K562 (cell line): ENCODE measurements around the gene GNGT2. TPM values are rescaled to one million over a fixed set of nuclear protein-coding genes. Genes with fewer than 3 reads are reported as not detected.
A peak's percentile ranks its signal among the peaks of the same experiment; 100 is the strongest.

ENCODE experiments used
- ATF7 ChIP-seq: fragments of 450-650 bp; IDR thresholded peaks from 2 replicates; pipeline ENCODE4 v1.7.1; 2014; ENCODE audit warnings: mild to moderate bottlenecking, moderate library complexity
- CCAR2 ChIP-seq: fragments of 200-400 bp; formaldehyde crosslinking; IDR thresholded peaks from 2 replicates; pipeline ENCODE4 v1.6.1; 2017; ENCODE audit warnings: mild to moderate bottlenecking, low read depth, low read length
- ETV1 ChIP-seq: fragments of 450-650 bp; conservative IDR thresholded peaks from 2 replicates; pipeline ENCODE4 v1.6.1; 2016; ENCODE audit warnings: missing genetic modification characterization, control low read depth, low read depth, missing compliant biosample characterization
- FOSL1 ChIP-seq: fragments of 200-800 bp; sonication (Bioruptor generic); conservative IDR thresholded peaks from 2 replicates; pipeline ENCODE4 v1.6.1; 2016; ENCODE audit warnings: missing genetic modification characterization, missing compliant biosample characterization
- HDAC8 ChIP-seq: fragments of 450-650 bp; IDR thresholded peaks from 2 replicates; pipeline ENCODE4 v1.6.1; 2016; ENCODE audit warnings: mild to moderate bottlenecking, missing genetic modification characterization, moderate library complexity, missing compliant biosample characterization
- HLTF ChIP-seq: fragments of 450-650 bp; IDR thresholded peaks from 2 replicates; pipeline ENCODE4 v1.6.1; 2016
- ILF3 ChIP-seq: fragments of 450-650 bp; IDR thresholded peaks from 2 replicates; pipeline ENCODE4 v1.6.1; 2018; ENCODE audit warnings: antibody characterized with exemption, mild to moderate bottlenecking, moderate library complexity, borderline replicate concordance
- LEF1 ChIP-seq: fragments of 450-650 bp; IDR thresholded peaks from 2 replicates; pipeline ENCODE4 v1.6.1; 2016; ENCODE audit warnings: mild to moderate bottlenecking
- MAZ ChIP-seq, 2 experiments: fragments of 450-650 bp in 1 of 2; sonication (generic) in 1 of 2; formaldehyde crosslinking; IDR thresholded peaks in 1 of 2; conservative IDR thresholded peaks in 1 of 2; 2 replicates each; pipeline versions ENCODE4 v1.4.0 to v1.5.0; 2020; ENCODE audit warnings: mild to moderate bottlenecking in 1 of 2, missing genetic modification reagents in 1 of 2
- MEF2A ChIP-seq: IDR thresholded peaks from 2 replicates; pipeline ENCODE4 v1.6.1; 2011; ENCODE audit warnings: low read depth, mild to moderate bottlenecking, low read length, moderate library complexity; ENCODE audit not compliant: control insufficient read depth
- NELFE ChIP-seq: IDR thresholded peaks from 2 replicates; pipeline ENCODE4 v1.6.1; 2011; ENCODE audit warnings: mild to moderate bottlenecking; ENCODE audit not compliant: insufficient read depth, insufficient read length
- ZEB2 ChIP-seq: fragments of 450-650 bp; IDR thresholded peaks from 2 replicates; pipeline ENCODE4 v1.6.1; 2016
- ZNF133 ChIP-seq: fragments of 250-450 bp; sonication (Bioruptor Pico); IDR thresholded peaks from 2 replicates; pipeline ENCODE4 v1.4.0; 2020; ENCODE audit warnings: mild to moderate bottlenecking
- ZNF165 ChIP-seq: fragments of 250-450 bp; sonication (Bioruptor Pico); IDR thresholded peaks from 2 replicates; pipeline ENCODE4 v1.4.0; 2020; ENCODE audit warnings: borderline replicate concordance
- ZNF75A ChIP-seq: fragments of 450-650 bp; formaldehyde crosslinking; IDR thresholded peaks from 2 replicates; pipeline ENCODE4 v1.4.0; 2020; ENCODE audit warnings: mild to moderate bottlenecking
- ZNF77 ChIP-seq: fragments of 250-450 bp; sonication (Bioruptor Pico); IDR thresholded peaks from 2 replicates; pipeline ENCODE4 v1.5.0; 2020
- polyA plus RNA-seq, 8 experiments: library from polyadenylated mRNA; depleted of rRNA in 4 of 8; stranded (reverse) in 5 of 8; unstranded in 3 of 8; fragments of >200 nt; fragmentation: Nextera tagmentation in 2 of 8; fragmentation: Illumina TruSeq in 1 of 8; extraction: Ambion mirVana in 2 of 8; extraction: Trizol in 1 of 8; gene quantifications; 2 replicates each; pipeline versions ENCODE4 v1.2.1 to v1.2.3, GENCODE V29; 2011 to 2014; ENCODE audit warnings: inconsistent platforms in 1 of 8, missing spikeins in 1 of 8
- total RNA-seq, 7 experiments: library from RNA; depleted of rRNA in 6 of 7; stranded (reverse); fragments of >200 nt in 6 of 7; fragmentation: Illumina TruSeq in 2 of 7; extraction: Trizol in 2 of 7; gene quantifications; 2 replicates each; pipeline versions ENCODE4 v1.2.1 to v1.2.3, GENCODE V29; 2011 to 2021; ENCODE audit warnings: low replicate concordance in 1 of 7
- TF ChIP-seq, protein P1 (sequence below): fragments of 250-450 bp; sonication (Bioruptor Pico); IDR thresholded peaks from 2 replicates; pipeline ENCODE4 v1.5.1; 2021; ENCODE audit warnings: mild to moderate bottlenecking
- TF ChIP-seq, protein P2 (sequence below): fragments of 450-650 bp; IDR thresholded peaks from 2 replicates; pipeline ENCODE4 v1.6.1; 2018; ENCODE audit warnings: mild to moderate bottlenecking, low read depth; ENCODE audit not compliant: partially characterized antibody
- TF ChIP-seq, protein P3 (sequence below): fragments of 250-450 bp; sonication (Bioruptor Pico); IDR thresholded peaks from 2 replicates; pipeline ENCODE4 v1.5.0; 2021; ENCODE audit warnings: mild to moderate bottlenecking, moderate library complexity
- TF ChIP-seq, protein P4 (sequence below): sonication (generic); formaldehyde crosslinking; IDR thresholded peaks from 2 replicates; pipeline ENCODE4 v1.8.1; 2023; ENCODE audit warnings: mild to moderate bottlenecking, missing genetic modification reagents

GNGT2 gene
- total and polyA plus RNA-seq, 9 of the 15 experiments (the other 6 are each of a cell fraction or from before 2014, with no cell fraction given), result not detected

DNA sequence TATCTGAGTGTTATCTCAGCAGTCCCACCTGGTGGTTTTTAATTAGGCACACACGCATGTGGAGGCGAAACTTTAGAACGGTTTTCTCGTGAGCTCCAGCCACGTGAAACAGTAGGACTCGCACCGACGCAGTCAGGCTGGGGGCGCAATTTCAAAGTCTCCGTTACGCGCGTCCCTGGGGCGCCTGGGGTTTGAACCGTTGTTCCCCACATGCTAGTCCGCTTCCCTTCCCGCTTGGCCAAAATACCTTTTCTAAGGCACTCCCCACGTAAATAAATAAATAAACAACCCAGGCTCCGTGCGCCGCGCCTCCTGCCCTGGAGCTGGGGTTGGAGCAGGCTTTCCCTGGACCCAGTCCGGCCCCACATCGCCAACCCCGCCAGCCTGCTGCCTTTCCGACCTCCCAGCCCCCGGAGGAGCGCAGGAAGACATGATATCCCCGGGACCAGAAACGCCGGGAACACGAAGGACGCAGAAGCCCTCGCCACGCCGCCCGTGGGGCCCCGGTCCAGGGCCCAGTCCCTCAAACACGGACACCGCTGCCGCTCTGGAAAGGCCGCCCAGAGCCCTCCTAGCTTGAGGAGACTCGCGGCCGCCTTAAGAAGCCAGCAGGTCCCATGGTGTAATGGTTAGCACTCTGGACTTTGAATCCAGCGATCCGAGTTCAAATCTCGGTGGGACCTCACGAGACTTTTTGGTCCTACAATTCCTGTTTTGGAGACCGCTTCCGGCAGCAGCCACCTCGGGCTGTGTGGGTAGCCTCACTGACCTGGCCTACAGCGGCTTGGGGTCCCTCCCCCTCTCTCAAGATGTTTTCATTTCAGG is 18.2 kb downstream of the GNGT2 start (continued):
- no peak for TF ChIP-seq ZNF75A (CRISPR knock-in tag)
- no peak for TF ChIP-seq ZNF165
- TF ChIP-seq, protein P1, sequence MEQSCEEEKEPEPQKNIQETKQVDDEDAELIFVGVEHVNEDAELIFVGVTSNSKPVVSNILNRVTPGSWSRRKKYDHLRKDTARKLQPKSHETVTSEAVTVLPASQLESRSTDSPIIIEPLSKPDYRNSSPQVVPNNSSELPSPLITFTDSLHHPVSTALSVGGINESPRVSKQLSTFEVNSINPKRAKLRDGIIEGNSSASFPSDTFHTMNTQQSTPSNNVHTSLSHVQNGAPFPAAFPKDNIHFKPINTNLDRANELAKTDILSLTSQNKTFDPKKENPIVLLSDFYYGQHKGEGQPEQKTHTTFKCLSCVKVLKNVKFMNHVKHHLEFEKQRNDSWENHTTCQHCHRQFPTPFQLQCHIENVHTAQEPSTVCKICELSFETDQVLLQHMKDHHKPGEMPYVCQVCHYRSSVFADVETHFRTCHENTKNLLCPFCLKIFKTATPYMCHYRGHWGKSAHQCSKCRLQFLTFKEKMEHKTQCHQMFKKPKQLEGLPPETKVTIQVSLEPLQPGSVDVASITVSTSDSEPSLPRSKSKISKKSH (CRISPR knock-in tag), result no peak
- 0 out of 2 replicates have a peak, but pooled peaks have one; percentile 44 for TF ChIP-seq LEF1
- no peak for TF ChIP-seq ZNF133 (CRISPR knock-in tag)
- TF ChIP-seq, protein P2, sequence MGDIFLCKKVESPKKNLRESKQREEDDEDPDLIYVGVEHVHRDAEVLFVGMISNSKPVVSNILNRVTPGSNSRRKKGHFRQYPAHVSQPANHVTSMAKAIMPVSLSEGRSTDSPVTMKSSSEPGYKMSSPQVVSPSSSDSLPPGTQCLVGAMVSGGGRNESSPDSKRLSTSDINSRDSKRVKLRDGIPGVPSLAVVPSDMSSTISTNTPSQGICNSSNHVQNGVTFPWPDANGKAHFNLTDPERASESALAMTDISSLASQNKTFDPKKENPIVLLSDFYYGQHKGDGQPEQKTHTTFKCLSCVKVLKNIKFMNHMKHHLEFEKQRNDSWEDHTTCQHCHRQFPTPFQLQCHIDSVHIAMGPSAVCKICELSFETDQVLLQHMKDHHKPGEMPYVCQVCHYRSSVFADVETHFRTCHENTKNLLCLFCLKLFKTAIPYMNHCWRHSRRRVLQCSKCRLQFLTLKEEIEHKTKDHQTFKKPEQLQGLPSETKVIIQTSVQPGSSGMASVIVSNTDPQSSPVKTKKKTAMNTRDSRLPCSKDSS, result no peak
- no peak for TF ChIP-seq CCAR2
- 0 out of 2 replicates have a peak, but pooled peaks have one; percentile 51 for TF ChIP-seq ILF3
- peak; percentile 91 for TF ChIP-seq ETV1 (tag)
- TF ChIP-seq HDAC8 (tag), result no peak
- TF ChIP-seq FOSL1 (tag), result peak; percentile 9
- TF ChIP-seq, protein P3, sequence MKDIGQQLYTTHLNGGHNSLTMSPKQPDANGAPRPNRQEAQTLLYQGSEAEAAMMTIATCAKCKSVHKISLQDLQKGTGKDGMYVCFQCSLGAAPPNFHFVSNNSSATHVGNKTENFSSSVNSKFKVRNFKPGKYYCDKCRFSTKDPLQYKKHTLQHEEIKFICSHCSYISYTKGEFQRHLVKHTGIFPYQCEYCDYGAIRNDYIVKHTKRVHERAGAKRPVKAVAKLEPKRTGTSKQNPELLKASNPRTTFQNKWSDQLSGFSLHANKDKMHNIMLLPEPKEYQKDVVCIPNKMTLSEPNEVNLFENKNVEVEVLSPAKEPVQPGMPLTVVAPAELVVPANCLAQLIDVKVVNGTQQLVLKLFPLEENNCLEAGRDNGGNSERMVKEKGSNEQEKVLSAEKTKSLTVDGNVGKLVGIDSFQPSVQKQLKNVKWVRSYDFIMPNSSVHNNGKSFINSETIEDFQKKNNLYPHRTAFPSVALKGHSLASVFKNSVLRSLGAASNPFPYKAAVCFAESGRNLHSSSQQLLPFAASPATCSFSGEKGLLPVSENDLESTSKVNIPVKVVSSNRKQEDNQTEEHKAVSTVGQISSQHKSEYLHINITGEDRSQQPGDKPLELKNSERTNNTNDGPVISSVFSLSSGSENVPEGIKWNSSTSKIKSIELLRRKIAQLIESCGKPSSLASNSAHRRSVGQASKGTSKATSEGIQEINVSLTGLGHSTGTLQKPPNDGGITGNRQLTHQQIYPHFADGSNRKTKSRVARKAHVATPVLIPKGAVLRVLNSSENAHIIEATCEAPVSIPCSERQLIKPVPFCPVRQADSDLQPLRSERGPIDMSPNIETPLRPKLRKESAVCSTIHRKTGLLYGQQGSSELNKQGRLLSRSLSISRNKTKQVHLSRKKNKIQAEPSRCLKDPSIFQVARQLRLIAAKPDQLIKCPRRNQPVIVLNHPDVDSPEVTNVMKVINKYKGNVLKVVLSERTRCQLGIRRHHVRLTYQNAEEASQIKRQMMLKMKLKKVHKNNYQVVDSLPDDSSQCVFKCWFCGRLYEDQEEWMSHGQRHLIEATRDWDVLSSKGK (CRISPR knock-in tag), result no peak
- peak; percentile 65 for TF ChIP-seq MAZ (CRISPR knock-in tag; conservative IDR thresholded peaks at IDR 0.05 in 1 of 2, IDR thresholded peaks at IDR 0.05 in 1 of 2)
- peak; percentile 39 for TF ChIP-seq ATF7
- no peak; the same call in 1 of the 2 replicates for TF ChIP-seq ZEB2
- no peak for TF ChIP-seq MEF2A
- no peak; the same call in 1 of the 2 replicates for TF ChIP-seq HLTF
- TF ChIP-seq, protein P4, sequence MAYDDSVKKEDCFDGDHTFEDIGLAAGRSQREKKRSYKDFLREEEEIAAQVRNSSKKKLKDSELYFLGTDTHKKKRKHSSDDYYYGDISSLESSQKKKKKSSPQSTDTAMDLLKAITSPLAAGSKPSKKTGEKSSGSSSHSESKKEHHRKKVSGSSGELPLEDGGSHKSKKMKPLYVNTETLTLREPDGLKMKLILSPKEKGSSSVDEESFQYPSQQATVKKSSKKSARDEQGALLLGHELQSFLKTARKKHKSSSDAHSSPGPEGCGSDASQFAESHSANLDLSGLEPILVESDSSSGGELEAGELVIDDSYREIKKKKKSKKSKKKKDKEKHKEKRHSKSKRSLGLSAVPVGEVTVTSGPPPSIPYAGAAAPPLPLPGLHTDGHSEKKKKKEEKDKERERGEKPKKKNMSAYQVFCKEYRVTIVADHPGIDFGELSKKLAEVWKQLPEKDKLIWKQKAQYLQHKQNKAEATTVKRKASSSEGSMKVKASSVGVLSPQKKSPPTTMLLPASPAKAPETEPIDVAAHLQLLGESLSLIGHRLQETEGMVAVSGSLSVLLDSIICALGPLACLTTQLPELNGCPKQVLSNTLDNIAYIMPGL (CRISPR knock-in tag), result peak; percentile 97
- TF ChIP-seq ZNF77 (CRISPR knock-in tag), result no peak
- no peak for TF ChIP-seq NELFE
